ENCODE data around the gene RAB11FIP2. TPM values are rescaled to one million over a fixed set of nuclear protein-coding genes. Genes with fewer than 3 reads are reported as not detected.

RAB11FIP2 gene
- total RNA-seq, 1 experiment from 2014 or later = 4.4 TPM

DNA sequence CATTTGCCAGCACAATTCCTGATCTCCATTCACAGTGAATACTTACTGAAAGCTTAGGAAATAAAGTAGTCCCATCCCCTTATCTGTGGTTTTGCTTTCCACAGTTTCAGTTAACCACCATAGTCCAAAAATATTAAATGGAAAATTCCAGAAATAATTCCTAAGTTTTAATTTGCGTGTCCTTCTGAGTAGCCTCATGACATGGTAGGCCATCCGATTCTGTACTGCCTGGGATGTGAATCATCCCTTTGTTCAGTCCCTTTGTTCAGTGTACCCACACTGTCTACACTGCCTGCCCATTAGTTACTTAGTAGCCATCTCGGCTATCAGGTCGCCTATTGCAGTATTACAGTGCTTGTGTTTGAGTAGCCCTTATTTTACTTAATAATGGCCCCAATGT lies 14.2 kb downstream of the RAB11FIP2 start:
- no peaks in the 10 kb centered on the region for H3K79me2 ChIP-seq (ENCODE audit: low read length)
- H3K9me3 ChIP-seq (ENCODE audit: low read length) = no peaks in the 10 kb centered on the region
- no peak for ATAC-seq
- no peaks in the 10 kb centered on the region for H3K36me3 ChIP-seq (ENCODE audit: low read depth, low read length)
- no peak overlapping the region for H3K27ac ChIP-seq (ENCODE audit: low read length)
- H3K9me2 ChIP-seq (replicated peaks; ENCODE audit: low read length) = no peaks in the 10 kb centered on the region
- no peak overlapping the region for H3K9ac ChIP-seq (ENCODE audit: low read length)
- BruUV-seq (replicated peaks) = no TSS peak
- H3K4me1 ChIP-seq (ENCODE audit: insufficient read depth, low read length) = peaks cover 8% of the 10 kb centered on the region; the same call in 1 of the 2 replicates
- H3K27me3 ChIP-seq (ENCODE audit: low read length) = no peaks in the 10 kb centered on the region
- TF ChIP-seq EZH2phosphoT487 (IDR thresholded peaks at IDR 0.05; ENCODE audit: borderline replicate concordance, low read length) (no peak), EZH2 (IDR thresholded peaks at IDR 0.05; ENCODE audit: low read length, unreplicated experiment) (no peak)
- TF ChIP-seq, protein P1, sequence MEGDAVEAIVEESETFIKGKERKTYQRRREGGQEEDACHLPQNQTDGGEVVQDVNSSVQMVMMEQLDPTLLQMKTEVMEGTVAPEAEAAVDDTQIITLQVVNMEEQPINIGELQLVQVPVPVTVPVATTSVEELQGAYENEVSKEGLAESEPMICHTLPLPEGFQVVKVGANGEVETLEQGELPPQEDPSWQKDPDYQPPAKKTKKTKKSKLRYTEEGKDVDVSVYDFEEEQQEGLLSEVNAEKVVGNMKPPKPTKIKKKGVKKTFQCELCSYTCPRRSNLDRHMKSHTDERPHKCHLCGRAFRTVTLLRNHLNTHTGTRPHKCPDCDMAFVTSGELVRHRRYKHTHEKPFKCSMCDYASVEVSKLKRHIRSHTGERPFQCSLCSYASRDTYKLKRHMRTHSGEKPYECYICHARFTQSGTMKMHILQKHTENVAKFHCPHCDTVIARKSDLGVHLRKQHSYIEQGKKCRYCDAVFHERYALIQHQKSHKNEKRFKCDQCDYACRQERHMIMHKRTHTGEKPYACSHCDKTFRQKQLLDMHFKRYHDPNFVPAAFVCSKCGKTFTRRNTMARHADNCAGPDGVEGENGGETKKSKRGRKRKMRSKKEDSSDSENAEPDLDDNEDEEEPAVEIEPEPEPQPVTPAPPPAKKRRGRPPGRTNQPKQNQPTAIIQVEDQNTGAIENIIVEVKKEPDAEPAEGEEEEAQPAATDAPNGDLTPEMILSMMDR (conservative IDR thresholded peaks at IDR 0.05; ENCODE audit: low read depth, low read length) = no peak
- ChIA-PET POLR2A (ENCODE audit: unreplicated experiment) (no interaction called here), CTCF (no interaction called here)
- no peaks in the 10 kb centered on the region for H4K20me1 ChIP-seq (ENCODE audit: low read length)
- H2AFZ ChIP-seq (ENCODE audit: low read length) = no peak overlapping the region
- DNase-seq = no peak
- no peaks in the 10 kb centered on the region for H3F3A ChIP-seq (ENCODE audit: low read length, unreplicated experiment)
- no peak overlapping the region for H3K4me3 ChIP-seq (ENCODE audit: low read length)
- no peak overlapping the region for H3K4me2 ChIP-seq (ENCODE audit: low read length)
- intact Hi-C loops (cut with micrococcal nuclease) = no loop called here

DNA sequence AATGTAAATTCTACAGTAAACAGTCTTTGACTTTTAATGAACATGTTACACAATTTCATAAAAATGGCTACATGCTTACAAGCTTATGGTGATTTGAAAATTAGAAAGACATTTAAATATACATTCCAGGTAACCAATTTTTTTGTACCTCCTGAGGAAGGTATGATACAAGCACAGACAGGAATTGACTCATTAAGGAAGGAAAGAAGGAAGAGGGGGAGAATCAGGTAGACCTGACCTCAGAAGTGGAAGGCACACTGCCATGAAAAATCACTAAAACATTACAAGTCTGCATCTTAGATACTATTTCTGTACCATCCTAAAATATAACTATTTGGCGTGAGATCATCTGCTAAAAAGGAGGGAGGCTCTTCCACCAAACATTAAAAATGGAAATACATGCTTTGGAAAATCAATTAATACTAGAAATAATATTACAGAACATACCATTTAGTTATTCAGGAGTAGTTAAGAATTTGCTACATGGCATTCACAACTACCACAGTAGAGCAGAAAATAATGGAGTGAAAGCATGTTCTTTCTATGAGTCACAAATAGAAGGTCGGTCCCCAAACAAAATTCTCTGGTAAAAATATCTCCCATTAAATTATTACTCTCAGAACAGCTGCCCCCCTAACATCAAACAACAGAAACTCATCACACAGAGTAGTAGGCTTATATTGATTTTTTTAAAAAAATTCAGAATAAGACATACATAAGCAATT lies 15.2 kb downstream of the RAB11FIP2 start:
- Histone ChIP-seq H3K27ac (ENCODE audit: low read length) (no peak overlapping the region), H3K36me3 (ENCODE audit: low read depth, low read length) (no peaks in the 10 kb centered on the region), H3K4me1 (ENCODE audit: insufficient read depth, low read length) (peaks cover 8% of the 10 kb centered on the region; the same call in 1 of the 2 replicates), H3F3A (ENCODE audit: low read length, unreplicated experiment) (no peaks in the 10 kb centered on the region), H3K9me2 (replicated peaks; ENCODE audit: low read length) (no peaks in the 10 kb centered on the region), H2AFZ (ENCODE audit: low read length) (no peak overlapping the region), H3K9me3 (ENCODE audit: low read length) (no peaks in the 10 kb centered on the region), H3K4me2 (ENCODE audit: low read length) (no peak overlapping the region), H3K79me2 (ENCODE audit: low read length) (no peaks in the 10 kb centered on the region), H3K9ac (ENCODE audit: low read length) (no peak overlapping the region), H3K27me3 (ENCODE audit: low read length) (no peaks in the 10 kb centered on the region), H4K20me1 (ENCODE audit: low read length) (no peaks in the 10 kb centered on the region), H3K4me3 (ENCODE audit: low read length) (no peak overlapping the region)
- TF ChIP-seq, protein P1 (conservative IDR thresholded peaks at IDR 0.05; ENCODE audit: low read depth, low read length) = no peak
- TF ChIP-seq EZH2phosphoT487 (IDR thresholded peaks at IDR 0.05; ENCODE audit: borderline replicate concordance, low read length) = no peak
- no peak for TF ChIP-seq EZH2 (IDR thresholded peaks at IDR 0.05; ENCODE audit: low read length, unreplicated experiment)
- ATAC-seq = peak; percentile 15; the same call in 1 of the 2 replicates
- ChIA-PET POLR2A (ENCODE audit: unreplicated experiment) (no interaction called here), CTCF (no interaction called here)
- no TSS peak for BruUV-seq (replicated peaks)
- intact Hi-C loops (cut with micrococcal nuclease) = loop anchor here (2.0 kb wide), 1 partner anchor 51 kb away; no protein-coding TSS in a partner anchor
- no peak for DNase-seq

DNA sequence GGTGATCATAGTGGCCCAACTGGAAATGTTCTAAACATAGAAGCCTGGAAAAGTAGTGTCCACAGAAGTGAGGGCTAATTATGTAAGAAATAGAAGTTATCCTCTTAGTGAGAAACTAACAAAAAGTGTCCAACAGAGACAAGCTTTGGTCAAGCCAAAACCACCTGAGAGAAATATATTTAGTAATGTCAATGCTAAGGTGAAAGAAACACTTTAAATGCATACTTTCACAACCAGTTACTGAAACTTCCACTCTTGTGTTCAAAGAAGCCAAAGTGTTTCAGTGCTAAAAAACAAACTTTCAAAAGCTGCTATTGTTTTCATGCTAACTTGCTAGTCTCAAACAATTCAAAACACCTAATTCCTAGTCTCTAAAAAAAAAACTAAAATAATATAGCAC lies 18.1 kb downstream of the RAB11FIP2 start:
- BruUV-seq (replicated peaks) = no TSS peak
- no peaks in the 10 kb centered on the region for H3K9me2 ChIP-seq (replicated peaks; ENCODE audit: low read length)
- H3K27ac ChIP-seq (ENCODE audit: low read length) = no peak overlapping the region
- H2AFZ ChIP-seq (ENCODE audit: low read length) = no peak overlapping the region
- no peaks in the 10 kb centered on the region for H3K79me2 ChIP-seq (ENCODE audit: low read length)
- CTCF ChIA-PET = no interaction called here
- H4K20me1 ChIP-seq (ENCODE audit: low read length) = no peaks in the 10 kb centered on the region
- ATAC-seq (no peak), DNase-seq (no peak)
- intact Hi-C loops (cut with micrococcal nuclease) = no loop called here
- POLR2A ChIA-PET (ENCODE audit: unreplicated experiment) = no interaction called here
- no peaks in the 10 kb centered on the region for H3F3A ChIP-seq (ENCODE audit: low read length, unreplicated experiment)
- no peaks in the 10 kb centered on the region for H3K27me3 ChIP-seq (ENCODE audit: low read length)
- H3K36me3 ChIP-seq (ENCODE audit: low read depth, low read length) = no peaks in the 10 kb centered on the region
- H3K4me2 ChIP-seq (ENCODE audit: low read length) = no peak overlapping the region
- H3K4me3 ChIP-seq (ENCODE audit: low read length) = no peak overlapping the region
- no peaks in the 10 kb centered on the region for H3K9me3 ChIP-seq (ENCODE audit: low read length)
- no peak overlapping the region for H3K9ac ChIP-seq (ENCODE audit: low read length)
- TF ChIP-seq, protein P1 (conservative IDR thresholded peaks at IDR 0.05; ENCODE audit: low read depth, low read length) = no peak
- TF ChIP-seq EZH2 (IDR thresholded peaks at IDR 0.05; ENCODE audit: low read length, unreplicated experiment) (no peak), EZH2phosphoT487 (IDR thresholded peaks at IDR 0.05; ENCODE audit: borderline replicate concordance, low read length) (no peak)
- H3K4me1 ChIP-seq (ENCODE audit: insufficient read depth, low read length) = peaks cover 8% of the 10 kb centered on the region; the same call in 1 of the 2 replicates
